Activated CD8-positive, alpha-beta memory T cell treated with anti-CD3 and anti-CD28 coated beads for 1 hour (primary cell): ENCODE measurements around the gene IL17B.

Experiments used
- DNase-seq, 2 donors: peaks; one replicate each; pipeline ENCODE4 v3.0.0-alpha.2; 2020; ENCODE audit warnings: low read depth in 1 of 2; ENCODE audit errors: extremely low read depth in 1 of 2

Gene IL17B, protein sequence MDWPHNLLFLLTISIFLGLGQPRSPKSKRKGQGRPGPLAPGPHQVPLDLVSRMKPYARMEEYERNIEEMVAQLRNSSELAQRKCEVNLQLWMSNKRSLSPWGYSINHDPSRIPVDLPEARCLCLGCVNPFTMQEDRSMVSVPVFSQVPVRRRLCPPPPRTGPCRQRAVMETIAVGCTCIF

DNA sequence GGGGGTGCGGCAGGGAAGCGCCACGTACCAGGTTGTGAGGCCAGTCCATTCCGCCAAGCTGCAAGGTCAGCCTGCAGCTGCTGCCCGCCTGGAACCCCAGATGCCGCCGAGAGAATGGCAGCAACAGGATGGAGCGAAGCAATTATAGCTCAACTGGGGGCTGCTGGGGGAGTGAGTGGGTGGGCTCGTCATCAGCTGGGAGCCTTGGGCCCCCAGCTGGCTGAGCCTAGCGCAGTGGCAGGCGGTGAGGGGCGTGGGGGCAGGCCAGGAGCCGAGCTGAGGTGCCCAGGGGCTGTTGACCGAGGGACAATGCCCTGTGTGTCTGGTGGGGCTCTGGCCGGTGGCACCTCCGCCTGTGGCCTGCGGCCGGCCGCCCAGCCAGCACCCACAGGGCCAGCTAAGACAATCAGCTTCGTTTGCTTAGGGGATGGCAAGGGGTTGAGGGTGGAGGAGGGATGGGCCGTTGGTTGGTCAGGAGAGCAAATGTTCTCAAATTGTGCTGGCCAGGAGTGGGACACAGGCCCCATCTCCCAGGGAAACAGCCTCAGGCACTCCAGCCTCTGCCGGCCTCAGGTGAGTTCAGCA lies at the start of gene IL17B:
Gene IL17B, minus strand, starts transcription at position 116 of the 585 bp plus-strand sequence. Its CDS starts 67 bp downstream, at position 49.
- DNase-seq, result no peak

DNA sequence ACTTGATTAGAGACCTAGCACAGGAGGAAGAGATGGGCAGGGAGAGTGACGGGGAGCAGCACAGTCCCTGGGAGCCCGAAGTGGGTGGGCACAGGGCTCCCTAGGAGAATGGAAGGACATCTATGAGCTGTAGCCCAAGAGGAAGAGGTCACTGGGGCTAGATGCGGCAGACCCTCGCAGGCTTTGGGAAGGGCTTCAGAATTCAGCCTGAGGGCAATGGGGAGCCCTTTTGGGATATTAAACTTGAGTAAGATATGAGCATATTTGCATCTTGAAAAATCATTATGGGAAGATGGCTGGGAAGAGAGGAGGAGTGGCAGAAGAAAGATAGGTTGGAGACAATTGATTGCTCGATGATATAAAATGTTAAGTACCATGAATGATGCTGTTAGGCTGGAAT lies 48.9 kb upstream of the IL17B start:
- no peak for DNase-seq

DNA sequence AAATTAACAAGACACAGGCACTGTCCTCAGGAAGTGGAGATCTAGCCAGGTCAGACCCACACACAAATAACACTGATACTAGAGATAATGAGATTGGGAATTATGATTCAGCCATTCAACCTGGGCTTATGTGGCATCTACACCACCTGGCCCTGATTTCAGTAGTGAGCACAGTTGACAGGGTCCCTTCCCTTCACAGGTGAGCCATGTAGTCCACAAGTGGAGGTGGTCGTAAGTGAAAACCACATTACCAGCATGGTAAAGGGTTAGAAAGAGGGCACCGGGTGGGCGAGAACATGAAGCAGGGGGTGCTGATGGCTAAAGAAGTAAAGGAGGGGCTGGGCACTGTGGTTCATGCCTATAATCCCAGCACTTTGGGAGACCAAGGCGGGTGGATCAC lies 48.3 kb upstream of the IL17B start:
- DNase-seq, result no peak

DNA sequence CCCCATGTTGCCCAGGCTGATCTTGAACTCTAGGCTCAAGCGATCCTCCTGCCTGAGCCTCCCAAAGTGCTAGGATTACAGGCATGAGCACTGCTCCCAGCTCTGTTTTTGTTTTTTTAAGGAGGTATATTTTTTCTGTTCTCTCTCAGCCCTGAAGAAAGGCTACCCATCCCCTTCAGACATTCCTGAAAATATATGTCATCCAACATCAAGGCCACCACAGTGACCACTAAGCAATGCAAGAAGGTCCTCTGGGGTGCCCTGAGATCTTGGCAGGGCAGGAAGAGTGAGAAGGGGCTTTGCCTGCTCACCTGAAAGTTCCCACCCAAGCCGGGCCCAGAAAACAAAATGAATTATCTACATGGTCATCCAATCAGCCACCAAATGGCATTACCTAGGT lies 47.8 kb upstream of the IL17B start:
- DNase-seq, result no peak

DNA sequence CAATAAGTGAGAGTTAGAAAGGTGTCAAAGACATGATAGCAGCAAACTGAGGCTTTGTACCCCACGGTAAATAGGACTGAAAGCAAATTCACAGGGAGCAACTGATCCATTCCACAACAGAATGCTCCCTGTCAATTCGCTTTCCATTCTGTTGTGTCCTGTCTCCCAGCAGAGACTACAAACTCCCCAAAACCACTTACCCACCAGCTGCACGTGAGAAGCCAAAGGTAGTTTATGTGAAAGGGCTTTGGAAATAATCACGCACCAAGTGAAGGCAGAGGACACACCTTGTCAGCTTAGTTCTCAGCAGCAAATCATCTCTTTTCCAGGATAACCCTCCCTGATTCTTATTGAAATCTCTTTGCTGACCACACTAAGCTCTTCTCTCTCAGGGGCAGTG lies 46.6 kb upstream of the IL17B start:
- no peak for DNase-seq

DNA sequence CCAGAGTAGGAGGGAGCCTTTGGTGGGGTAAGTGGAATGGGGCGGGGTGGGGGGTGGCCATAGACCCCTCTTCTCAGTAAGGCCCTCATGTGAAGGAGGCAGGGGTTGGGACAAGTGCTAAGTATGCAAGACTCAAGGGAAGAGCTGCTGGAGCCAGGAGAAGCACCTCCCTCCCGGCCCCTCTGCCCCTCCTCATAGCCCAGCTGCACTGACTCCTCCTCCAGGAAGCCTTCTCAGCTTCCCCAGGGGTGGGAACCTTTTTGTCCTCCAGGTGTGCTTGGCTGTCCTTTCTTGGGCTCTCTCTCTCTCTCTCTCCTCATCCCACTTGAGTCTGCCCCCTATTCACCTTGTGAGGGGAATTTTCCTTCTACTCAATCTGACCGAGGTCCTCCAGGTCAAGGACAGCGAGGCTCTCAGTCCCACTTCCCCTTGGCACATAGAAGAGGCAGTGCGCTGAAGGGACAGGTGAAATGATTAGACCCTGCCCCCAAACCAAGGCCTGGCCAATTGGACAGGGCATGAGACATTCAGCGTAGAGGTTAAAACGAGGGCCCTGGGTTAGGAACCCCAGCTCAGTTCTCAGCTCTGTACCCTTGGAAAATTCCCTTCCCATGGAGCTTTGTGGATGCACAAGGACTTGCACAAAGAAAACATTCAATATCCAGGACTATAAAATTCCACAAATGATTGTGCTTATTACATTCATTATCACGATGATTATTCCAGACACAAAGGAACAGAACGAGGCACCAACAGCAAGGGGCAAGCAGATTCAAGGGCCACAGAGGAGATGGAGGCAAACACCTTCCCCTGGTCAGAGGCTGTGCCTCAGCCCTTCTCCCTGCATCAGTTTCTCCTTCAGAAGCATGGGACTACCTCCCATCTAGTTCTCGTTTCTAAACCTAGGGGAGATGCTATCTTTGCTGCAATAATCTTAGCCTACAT lies 45.6 kb upstream of the IL17B start:
- no peak for DNase-seq

DNA sequence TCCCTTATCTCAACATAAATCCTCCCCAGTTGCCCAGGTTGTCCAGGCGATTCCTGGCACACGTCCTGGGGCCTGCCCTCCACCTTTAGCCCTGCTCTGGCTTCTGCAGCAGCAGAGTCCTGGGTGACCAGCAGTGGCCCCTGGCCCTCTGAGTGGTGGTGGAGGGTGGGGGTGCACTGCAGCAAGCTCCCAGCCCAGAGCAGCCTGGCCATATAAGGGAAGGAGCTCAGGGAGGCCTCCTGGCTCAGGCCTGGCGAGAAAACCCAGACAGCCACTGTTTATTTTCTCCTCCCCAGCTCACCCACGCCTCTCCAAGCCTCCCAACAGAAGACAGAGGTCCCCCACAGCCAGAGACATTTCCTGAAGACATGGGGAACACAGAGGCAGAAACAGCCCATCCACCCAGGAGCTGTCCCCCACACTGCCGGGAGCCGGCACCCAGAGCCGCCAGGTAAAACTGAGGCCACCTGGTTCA lies 44.7 kb upstream of the IL17B start:
- DNase-seq, result no peak

DNA sequence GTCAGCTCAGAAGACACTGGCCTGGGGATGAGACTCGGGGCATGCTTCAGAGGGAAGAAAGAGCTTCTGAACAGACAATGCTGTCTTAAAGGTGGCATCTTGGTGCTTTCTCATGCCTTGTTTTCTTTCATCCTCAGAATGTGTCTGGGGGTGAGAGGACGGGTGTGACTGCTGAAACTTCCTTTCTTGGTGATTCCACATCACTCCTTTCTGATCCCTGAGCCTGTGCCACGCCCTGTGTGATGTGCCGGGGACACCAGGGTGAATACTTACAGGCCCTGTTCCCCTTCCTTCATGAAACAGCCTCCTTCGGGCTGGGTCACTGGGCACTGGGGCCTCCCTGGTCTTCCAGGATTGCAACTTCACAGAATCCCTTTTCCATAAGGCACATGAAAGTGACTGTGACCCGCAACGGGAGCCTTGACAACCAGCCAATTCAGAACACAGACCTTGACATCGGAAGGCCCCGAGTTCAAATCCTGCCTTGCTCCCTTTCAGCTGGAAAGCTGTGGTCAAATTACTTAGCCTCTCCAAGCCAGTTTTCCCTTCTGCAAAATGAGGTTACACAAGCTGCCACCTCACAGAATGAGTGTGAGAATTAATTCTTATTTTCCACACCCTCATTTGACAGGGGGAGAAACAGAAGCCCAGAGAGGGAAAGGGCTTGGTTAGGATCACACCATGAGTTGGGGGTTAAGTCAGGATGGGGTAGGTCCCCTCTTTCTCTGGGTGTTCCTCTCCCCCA lies 44.1 kb upstream of the IL17B start:
- DNase-seq, result no peak

DNA sequence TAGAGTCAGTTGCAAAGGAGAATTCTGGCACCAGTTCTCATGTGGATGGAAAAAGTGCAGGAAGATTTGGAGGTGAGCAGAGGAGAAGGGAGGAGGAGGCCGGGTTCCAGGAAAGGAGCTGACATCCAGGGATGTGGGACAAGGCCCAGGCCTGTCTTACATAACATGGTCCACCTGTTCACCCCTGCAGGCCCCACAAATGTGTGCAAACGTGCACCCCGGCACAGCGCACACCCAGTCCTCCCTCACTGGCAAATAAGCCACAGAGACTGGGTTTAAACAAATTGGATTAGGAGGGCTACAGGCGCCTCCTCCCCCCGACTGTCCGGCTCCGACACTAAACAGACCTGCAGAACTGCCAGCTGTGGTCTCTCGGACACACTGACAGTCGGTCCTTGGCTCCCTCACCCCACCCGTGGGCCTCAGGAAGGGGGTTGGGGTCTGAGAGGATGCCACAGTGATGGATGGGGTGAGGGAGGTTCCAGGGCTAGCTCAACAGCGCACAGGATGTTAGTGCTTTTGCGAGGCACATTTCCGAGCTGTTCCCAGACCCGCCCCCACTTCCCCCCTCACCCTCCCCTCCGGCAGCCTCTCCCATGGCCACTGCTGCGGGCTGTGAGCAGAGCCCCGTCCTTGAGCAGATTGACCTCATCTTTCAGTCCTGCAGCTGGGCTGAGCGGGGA lies 43.4 kb upstream of the IL17B start:
- DNase-seq, result no peak

DNA sequence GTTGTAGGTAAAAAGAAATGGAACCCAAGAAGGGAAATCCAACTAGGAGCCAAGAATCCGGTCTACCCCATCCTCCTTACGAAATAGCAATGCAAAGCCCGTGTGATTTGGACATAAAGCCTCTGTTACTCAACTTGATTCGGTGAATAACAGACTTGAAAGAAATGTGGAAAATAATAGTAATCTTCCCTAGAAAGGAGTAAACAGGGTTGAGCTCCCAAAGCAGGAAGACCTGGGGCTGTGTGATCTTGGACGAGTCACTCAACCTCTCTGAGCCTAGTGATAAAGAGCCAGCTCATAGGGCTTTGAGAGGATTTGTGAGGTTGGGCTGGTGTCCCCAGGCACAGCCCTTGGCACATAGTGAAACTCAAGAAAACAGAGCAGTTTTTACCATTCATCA lies 42.7 kb upstream of the IL17B start:
- DNase-seq, result no peak

DNA sequence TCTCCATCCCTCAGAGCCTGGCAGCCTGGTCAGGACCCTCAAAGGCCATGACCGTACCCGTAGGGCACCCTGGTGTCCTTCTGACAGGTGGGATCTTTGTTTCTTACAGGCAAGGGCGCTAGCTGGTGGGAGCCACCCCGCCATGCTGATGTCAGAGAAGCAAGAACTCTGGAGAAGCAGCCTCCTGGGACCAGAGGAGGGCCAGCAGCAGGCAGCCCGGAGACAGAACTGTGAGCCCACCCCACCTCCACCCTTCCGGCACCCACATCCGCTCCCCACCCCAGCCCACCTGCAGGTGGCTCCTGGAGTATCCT lies 42.2 kb upstream of the IL17B start:
- no peak for DNase-seq

DNA sequence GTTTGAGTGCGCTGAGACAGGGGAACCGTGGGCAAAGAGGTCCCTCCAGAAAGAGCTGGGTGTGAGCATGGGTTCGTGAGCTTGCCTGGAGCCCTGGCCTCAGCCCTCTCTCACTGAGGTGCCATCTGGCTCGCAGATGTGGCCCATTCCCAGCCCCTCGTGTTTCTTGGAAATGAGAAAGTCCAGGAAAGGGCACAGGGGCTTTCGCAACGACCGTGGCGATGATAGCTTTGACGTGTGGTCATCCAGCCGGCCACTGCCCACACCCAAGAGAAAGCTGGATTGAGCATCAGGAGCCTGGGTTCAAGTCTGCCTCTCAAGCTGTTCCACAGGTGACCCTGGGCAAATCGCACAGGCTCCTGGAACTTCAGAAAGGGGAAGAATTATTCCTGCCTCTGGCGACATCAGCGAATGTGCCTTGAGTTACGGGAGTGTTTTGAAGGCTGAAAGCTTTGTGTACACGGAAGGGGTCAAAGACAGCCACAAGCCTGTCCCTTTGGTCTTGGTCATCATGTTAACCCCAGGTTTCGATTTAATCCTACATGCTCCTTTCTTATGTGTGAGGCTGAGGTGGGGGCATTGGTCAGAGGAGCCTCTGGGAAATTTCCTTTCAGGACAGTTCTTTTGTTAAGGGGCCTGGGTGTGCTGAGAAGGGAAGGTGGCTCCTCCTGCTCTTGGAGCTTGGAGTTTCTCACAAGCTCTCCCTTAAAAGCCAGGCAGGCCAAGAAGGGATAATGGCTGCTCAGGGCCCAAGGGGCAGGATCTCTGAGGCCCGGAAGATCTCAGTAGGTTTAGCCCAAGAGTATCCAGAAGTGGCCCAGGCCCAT lies 41.7 kb upstream of the IL17B start:
- DNase-seq, result no peak

DNA sequence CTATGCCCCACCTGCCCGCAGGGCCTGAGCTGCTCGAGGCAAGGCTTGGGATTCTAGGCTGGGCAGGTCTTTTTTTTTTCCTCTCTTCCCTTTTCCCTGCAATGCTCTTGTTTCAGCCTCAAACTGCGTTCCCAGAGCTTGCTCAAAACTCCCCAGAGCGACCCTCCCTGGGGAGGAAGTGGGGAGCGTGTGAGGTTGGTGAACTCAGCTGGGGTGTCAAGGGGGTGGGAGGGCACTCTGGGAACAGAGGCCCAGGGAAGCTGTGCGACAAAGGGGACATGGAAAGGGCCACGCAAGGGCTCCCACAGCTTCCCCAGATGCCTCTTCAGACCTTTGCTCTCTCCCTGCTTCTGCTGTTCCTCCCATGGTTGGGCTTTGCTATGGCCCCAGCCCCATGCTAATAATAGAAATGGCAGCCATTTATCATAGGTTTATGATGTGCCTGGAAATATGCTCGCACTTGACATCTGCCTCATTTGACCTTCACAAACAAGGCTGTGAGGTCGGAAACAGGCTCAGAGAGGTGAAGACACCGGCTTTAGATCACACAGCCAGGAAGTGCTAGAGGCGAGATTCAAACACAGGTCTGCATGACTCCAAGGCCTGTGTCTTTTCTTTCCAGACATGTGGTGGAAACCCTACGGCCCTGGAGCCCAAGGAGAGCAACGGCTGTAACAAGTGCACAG lies 40.9 kb upstream of the IL17B start:
- DNase-seq, result no peak

DNA sequence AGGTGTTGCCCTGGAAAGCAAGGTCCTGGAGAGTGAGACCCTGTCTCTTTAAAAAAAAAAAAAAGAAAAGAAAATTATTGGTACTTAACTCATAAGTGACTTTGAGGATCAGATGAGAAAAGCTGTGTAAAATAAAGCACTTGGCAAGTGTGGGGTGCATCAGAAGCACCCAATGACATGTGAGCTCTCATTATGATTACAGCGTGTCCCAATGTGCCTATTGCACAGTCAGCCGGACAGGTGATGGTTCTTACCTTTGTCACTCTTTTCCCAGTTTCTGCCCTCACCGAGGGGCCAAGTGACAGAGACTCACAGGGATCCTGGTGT lies 40.4 kb upstream of the IL17B start:
- DNase-seq, result no peak

DNA sequence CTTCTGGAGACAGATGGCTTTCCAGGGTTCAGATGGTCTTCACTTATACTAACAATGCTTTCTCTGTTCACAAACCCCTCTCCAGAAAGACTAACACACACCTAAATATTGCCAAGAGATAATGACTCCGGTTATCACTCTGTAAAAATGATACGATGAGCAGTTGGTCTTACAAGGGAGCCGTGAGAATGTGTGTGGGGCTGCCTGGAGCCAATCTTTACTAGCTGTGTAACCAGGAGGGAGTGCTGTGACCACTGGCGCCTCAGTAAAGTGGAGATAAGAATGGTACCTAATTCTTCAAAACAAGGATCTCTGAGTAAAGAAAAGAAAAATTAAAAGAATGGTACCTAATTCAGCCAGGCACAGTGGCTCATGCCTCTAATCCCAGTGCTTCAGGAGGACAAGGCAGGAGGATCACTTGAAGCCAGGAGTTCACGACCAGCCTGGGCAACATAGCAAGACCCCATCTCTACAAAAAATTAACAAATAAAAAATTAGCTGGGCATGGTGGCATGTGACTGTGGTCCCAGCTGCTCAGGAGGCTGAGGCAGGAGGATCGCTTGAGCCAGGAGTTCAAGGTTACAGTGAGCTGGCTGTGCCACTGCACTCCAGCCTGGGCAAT lies 39.9 kb upstream of the IL17B start:
- DNase-seq, result no peak

DNA sequence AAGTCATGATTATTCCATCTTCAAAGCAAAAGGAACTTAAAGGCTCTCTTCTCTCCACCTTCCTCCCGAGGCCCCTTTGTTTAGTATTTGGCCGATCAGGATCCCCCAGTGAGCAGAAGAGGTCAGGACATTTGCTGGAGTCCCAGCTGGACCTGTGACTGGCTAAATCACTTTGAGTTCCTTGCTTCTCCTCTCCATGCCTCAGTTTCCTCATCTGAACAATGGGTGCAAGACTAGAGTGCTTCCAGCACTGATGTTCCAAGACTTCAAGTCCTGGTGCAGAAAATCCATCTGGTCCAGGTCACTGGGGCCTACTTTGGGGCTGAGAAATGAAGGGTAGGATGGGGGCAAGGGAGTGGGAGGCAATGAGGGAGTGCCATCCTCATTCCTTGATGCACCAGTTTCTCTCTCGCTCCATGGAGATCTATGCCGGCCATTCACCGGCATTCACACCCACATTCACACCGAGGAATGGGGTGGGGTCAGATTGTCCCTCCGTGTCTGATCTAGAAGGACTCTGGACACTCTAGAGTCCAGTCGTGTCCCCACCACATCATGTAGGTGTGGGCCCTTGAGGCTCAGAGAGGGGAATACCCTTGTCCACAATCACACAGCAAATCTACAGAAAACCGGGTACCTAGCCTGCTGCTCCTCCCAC lies 38.7 kb upstream of the IL17B start:
- DNase-seq, result no peak

DNA sequence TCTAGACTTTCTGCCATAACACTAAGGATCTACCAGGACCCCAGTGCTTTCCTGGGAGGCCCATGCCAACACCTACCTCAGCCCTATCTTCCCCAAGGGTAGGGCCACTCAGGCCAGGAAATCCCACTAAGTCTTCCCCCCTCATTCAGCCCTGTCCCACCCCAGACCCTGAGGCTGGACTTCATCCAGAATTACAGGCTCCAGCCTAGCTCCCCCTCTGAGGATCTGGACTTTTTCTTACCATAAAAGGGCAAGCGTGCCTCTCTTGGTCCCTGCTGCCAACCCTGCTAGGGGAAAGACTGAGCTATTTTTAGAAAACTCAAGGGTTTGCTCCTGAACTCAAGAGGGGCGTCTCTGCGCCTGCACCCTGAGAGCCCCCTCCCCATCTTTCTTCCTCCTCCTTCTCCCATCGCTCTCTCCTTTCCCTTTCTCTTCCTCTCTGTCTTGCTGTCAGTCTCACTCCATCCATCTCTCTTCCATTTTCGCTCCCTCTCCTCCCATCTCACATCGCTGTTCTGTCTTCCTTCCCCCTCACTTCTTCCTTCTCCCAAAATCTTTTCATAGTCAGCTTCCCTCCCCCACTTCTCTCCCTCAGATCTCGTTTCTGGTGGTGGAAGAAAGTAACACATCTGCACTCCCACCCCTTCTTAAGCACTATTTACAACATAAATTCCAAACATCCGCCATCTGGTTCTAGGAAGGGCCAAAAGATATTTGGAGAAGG lies 38.1 kb upstream of the IL17B start:
- no peak for DNase-seq
